ENCODE data around the gene INO80E. TPM values are rescaled to one million over a fixed set of nuclear protein-coding genes. Genes with fewer than 3 reads are reported as not detected.

INO80E gene
- total RNA-seq, 1 donor from 2014 or later: 58.4 TPM

DNA sequence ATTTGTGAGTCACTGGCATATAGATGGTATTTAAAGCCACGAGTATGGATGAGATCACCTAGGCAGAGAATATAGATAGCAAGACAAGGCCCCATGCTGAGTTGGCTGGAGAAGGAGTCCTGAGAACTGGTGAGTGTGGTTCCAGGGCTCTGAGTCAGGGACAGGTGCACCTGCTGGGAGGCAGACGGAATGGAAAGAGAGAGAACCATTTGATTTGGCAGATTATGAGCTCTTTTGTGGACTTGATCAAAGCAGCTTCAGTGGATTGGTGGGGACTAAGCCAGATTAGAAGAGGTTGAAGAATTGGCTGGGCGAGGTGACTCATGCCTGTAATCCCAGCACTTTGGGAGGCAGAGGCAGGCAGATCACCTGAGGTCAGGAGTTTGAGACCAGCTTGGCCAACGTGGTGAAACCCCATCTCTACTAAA, 22.7 kb downstream of the INO80E start:
- intact Hi-C loops (cut with DNase I): no loop called here

DNA sequence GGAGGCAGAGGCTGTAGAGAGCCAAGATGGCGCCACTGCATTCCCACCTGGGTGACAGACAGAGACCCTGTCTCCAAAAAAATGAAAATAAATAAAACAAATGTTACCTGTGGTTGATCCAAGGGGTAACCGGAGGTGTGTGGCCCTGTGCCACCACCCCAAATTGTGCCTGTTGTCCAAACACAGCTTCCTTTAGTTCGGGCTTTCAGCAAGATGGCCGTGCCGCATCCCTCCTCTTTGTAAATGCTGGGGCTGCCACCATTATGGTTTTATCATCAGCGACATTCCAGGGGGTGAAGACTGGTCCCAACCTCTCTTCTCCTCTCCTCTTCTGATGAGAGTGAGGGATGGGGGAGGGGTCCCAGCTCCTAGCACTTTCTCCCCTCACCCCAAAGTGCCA, 26.8 kb downstream of the INO80E start, which contains the start of gene C16orf92:
C16orf92 (plus strand) TSS at position 312 of the 400 bp plus-strand sequence. CDS start 143 bp downstream, outside the sequence.
- H3K27ac ChIP-seq: no peak within 1 kb of the TSS
- no peaks in the 10 kb centered on the region for H3K36me3 ChIP-seq
- no peaks in the 10 kb centered on the region for H3K9me3 ChIP-seq
- peaks cover 23% of the 10 kb centered on the region for H3K27me3 ChIP-seq (ENCODE audit: low read depth)
- TF ChIP-seq, protein P1, sequence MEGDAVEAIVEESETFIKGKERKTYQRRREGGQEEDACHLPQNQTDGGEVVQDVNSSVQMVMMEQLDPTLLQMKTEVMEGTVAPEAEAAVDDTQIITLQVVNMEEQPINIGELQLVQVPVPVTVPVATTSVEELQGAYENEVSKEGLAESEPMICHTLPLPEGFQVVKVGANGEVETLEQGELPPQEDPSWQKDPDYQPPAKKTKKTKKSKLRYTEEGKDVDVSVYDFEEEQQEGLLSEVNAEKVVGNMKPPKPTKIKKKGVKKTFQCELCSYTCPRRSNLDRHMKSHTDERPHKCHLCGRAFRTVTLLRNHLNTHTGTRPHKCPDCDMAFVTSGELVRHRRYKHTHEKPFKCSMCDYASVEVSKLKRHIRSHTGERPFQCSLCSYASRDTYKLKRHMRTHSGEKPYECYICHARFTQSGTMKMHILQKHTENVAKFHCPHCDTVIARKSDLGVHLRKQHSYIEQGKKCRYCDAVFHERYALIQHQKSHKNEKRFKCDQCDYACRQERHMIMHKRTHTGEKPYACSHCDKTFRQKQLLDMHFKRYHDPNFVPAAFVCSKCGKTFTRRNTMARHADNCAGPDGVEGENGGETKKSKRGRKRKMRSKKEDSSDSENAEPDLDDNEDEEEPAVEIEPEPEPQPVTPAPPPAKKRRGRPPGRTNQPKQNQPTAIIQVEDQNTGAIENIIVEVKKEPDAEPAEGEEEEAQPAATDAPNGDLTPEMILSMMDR (IDR thresholded peaks at IDR 0.05): no peak
- ATAC-seq: no peak
- peaks cover 14% of the 10 kb centered on the region for H3K4me1 ChIP-seq
- intact Hi-C loops (cut with DNase I): no loop called here
- DNase-seq: no peak
- no peak within 1 kb of the TSS for H3K4me3 ChIP-seq

More for the DNA sequence above, 22.7 kb downstream of the INO80E start:
- Histone ChIP-seq H3K27me3 (ENCODE audit: low read depth) (no peaks in the 10 kb centered on the region), H3K9me3 (no peaks in the 10 kb centered on the region), H3K4me1 (peaks cover 14% of the 10 kb centered on the region), H3K27ac (no peak overlapping the region), H3K36me3 (no peaks in the 10 kb centered on the region), H3K4me3 (no peak overlapping the region)
- ATAC-seq: no peak
- no peak for DNase-seq
- TF ChIP-seq, protein P1 (IDR thresholded peaks at IDR 0.05): no peak

DNA sequence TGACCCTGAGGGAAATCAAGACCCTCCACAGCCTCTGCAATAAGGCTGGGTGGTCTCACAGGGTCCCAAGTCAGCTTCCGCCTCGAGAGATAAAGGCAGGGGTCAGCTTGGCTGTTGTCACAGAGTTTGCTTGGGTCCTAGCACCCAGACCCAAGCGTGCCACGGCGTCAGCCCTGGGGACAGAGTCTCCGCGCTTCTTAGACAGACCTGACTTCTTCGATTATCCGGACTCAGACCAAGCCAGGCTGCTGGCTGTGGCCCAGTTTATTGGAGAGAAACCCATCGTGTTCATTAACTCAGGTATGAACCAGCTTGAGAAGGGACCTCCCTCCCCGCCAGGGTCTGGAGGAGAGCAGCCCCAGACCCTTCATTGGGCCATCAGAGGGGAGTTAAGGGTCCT, 27.5 kb downstream of the INO80E start:
- TF ChIP-seq, protein P1 (IDR thresholded peaks at IDR 0.05): no peak
- Histone ChIP-seq H3K4me1 (peaks cover 14% of the 10 kb centered on the region), H3K9me3 (no peaks in the 10 kb centered on the region), H3K4me3 (no peak overlapping the region), H3K36me3 (no peaks in the 10 kb centered on the region), H3K27ac (no peak overlapping the region), H3K27me3 (ENCODE audit: low read depth) (peaks cover 26% of the 10 kb centered on the region)
- ATAC-seq (no peak), DNase-seq (no peak)
- intact Hi-C loops (cut with DNase I): no loop called here

DNA sequence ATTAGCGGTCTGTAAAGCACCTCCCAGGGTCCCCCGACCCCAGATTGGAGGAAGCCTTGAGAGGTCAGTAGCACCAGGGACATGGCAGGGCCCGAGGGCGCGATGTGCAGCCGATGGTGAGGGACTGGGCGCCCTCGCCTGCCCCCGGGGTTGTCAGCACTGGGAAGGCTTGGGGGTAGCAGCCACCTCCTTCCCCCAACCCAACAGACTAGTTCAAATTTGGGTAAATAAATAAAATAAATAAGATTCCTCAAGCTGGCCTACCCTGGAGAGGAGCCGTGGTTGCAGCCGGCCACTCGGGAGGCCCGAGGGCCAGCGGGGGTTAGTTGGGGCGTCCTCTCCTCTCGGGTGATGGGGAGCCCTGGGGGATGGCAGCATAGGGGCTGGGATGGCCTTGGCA, 28.4 kb downstream of the INO80E start:
- H3K4me1 ChIP-seq: peaks cover 14% of the 10 kb centered on the region
- H3K36me3 ChIP-seq: no peaks in the 10 kb centered on the region
- TF ChIP-seq, protein P1 (IDR thresholded peaks at IDR 0.05): no peak
- no peaks in the 10 kb centered on the region for H3K9me3 ChIP-seq
- ATAC-seq (no peak), DNase-seq (no peak)
- peaks cover 34% of the 10 kb centered on the region for H3K27me3 ChIP-seq (ENCODE audit: low read depth)
- H3K27ac ChIP-seq: no peak overlapping the region
- no peak overlapping the region for H3K4me3 ChIP-seq
- intact Hi-C loops (cut with DNase I): no loop called here

DNA sequence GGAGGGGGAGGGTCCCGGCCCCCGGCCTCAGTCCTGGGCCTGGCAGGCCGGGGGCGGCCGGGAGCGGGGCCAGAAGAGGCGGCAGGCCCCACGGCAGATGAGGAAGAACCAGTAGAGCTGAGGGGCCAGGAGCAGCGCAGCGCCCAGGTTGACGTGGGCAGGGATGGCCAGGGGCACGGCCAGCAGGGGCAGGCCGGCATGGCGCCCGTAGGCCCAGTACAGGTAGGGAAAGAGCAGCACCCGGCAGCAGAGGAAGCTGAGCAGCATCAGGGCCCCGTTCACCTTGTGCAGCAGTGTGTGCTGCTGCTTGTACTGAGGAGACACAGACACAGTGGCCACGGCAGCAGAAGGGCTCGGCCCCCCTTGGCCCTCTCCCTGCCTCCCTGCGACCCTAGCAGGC, 29.1 kb downstream of the INO80E start:
- DNase-seq: no peak
- Histone ChIP-seq H3K27me3 (ENCODE audit: low read depth) (peaks cover 41% of the 10 kb centered on the region), H3K9me3 (no peaks in the 10 kb centered on the region), H3K27ac (no peak overlapping the region), H3K4me3 (no peak overlapping the region), H3K36me3 (no peaks in the 10 kb centered on the region), H3K4me1 (peaks cover 14% of the 10 kb centered on the region)
- TF ChIP-seq, protein P1 (IDR thresholded peaks at IDR 0.05): no peak
- no peak for ATAC-seq
- intact Hi-C loops (cut with DNase I): no loop called here
